Fibroblast of skin of left quadriceps (primary cell): ENCODE measurements around the gene ZNF507.

ENCODE experiments used
- DNase-seq, 2 experiments: peaks; one replicate each; pipeline ENCODE4 v3.0.0-alpha.2; 2013; ENCODE audit warnings: low read depth in 2 of 2

The ZNF507 gene

DNA sequence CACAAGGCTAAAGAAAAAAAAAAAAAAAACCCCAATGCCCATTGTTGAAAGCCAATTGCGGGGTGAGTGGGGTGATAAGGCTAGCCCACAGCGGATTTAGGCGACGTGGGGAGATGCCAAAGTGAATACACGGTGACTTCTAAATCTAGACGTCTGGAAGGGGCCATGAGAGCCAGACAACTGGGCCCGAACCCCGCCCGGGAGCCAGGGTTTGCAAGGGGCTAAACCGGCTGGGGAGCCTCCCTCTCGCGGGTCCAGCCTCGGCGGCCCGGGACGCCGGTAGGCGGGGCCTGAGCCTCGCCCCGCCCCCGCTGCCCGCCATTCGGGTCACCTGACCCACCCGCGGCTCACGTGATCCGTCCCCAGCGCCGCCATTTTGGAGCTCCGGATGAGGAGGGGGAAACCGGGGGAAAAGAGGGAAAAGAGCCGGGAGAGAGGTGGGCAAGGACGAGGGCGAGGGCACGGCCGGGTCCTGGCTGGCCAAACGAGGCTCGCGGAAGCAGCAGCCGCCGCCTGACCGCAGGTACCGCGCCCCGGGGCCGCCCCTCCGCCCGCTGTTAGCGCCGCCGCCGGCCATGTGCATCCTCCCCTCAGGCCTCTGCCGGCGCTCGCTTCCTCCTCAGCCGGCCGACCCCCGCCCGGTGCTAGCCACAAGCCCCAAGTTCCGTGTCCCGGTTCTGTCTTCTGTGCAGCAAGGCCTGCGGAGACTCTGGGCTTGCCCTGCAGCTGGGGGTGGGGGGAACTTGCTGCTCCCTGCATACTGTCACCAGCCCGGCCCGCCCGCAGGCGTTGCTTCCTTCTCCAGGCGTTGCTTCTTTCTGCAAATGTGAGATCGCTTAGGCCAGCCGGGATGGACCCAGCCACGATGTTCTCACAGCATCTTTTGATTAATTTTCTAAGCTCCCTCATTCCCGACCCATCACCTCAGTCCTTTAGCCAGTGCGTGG is at the start of gene ZNF507:
Gene ZNF507 (plus strand): TSS at position 350 of the 947 bp plus-strand sequence. CDS start 7,221 bp downstream, outside the sequence.
- DNase-seq, result peak; percentile 57 to 60

DNA sequence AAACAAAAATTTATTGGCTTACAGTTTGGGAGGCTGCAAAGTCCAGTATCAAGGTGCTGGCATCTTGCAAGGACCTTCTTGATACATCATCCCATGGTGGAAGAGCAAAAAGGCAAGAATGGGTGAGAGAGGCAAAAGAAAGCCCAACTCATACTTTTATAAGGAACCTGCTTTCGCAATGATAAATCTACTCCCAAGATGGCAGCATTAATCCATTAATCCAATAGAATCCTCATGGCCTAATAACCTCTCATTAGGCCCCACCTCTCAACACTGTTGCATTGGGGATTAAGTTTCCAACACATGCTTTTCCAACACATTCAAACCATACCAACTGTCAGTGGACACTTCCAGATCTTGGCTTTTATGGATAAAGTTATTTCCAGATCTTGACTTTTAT is 48.7 kb upstream of the ZNF507 start:
- DNase-seq, result no peak

DNA sequence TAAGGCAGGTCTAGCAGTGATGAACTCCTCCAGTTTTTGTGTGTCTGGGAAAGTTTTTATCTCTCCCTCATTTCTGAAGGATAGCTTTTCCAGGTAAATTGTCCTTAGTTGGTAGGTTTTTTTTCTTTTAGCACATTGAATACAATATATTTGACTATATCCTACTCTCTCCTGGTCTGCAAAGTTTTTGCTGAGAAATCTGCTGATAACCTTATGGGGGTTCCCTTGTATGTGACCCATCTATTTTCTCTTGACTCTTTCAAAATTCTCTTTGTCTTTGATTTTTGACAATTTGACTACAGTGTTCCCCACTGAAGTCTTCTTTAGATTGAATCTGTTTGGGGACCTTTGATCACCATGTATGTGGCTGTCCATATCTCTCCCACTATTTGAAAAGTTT is 42.6 kb upstream of the ZNF507 start:
- no peak for DNase-seq

DNA sequence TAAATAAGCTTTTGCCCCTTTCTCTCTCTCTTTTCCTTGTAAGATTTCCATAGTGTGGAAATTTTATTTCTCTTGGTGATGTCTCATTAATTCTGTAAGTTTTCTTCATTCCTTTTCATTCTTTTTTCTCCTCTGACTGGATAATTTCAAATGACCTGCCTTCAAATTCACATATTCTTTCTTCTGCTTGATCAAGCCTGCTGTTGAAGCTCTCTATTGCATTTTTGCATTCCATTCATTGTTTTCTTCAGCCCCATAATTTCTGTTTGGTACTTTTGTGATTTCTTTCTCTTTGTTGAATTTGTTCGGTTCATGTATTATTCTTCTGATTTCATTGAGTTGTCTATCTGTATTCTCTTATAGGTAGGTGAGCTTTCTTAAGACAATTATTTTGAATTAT is 42.2 kb upstream of the ZNF507 start:
- DNase-seq, result no peak

DNA sequence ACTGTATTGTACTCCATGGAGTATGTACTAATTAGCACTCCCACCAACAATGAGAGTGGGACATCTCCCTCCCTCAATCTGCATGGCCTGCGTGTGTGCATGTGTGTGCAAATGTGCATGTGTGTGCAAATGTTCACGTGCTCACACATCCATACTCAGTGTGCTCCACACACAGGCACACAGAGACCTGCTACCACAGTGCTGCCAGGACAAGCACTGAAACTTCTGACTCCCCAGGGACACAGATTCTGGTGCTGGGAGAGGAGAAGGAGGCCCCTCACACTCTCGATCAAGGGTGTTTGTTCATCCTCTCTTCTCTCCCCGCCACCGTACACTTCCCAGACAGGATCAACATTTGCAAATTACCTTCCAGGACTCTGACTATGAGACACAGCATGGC is 37.8 kb upstream of the ZNF507 start:
- no peak for DNase-seq

DNA sequence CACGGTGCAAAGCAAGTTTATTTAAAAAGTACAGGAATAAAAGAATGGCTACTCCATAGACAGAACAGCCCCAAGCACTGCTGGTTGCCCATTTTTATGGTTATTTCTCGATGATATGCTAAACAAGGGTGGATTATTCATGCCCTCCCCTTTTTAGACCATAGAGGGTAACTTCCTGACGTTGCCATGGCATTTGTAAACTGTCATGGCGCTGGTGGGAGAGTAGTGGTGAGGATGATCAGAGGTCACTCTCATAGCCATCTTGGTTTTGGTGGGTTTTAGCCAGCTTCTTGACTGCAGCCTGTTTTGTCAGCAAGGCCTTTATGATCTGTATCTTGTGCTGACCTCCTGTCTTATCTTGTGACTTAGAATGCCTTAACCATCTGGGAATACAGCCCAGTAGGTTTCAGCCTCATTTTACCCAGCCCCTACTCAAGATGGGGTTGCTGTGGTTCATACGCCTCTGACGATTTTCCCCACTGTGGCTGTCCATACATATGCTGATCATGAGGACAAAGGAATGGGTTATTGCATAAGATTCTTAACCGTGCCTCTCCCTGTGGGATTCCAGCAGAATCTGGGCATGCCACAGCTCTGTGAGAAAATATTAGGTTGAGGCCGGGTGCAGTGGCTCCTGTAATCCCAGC is 36.9 kb upstream of the ZNF507 start:
- no peak for DNase-seq

DNA sequence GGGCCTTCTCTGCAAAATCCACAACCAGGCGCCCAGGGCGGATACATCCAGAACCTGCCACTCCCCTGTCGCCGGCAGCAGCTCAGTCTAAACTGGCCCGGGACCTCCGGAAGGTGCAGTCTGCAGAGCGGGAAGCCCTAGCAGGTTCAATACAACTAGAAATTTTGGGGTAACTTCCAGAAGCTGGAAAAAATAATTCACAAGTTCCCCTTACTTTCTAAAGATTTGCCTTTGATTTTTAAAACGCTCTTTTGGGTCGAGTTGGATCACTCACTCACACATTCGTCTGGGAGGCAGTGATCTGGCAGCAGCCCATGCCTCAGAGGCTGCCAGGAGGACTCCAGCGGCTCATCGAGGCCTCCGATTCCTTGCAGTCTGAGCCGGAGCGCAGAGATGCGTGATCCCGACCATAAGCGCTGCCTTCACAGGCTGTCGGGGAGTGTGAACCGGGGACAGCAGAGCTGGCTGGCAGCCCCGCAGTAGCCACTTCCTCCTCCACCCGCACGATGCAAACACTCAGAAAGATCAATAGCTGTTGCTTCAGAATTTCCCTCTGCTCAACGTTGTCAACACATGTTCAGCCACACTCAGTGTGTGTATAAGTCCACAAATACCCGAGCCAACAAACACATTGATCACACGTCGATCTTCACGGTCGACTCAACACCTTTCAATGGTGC is 35.6 kb upstream of the ZNF507 start:
- no peak for DNase-seq

DNA sequence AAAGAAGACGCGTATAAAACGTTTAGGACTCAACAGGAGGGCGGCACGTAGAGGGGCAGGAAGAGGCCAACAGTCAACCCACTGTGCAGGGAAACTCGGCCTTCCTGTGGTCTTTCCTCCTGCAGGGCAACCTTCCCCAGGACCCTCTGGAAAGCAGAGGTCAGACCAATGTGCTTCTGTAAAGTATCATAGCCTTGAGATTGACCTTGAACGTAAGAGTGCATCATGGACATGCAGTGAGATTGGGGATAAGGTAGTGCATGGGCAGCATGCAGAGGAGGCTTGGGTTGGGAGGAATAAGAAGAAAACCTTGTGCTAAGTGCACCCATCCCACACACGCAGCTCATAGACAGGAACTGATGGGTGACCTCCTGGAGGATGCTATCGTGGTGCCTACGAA is 34.0 kb upstream of the ZNF507 start:
- no peak for DNase-seq

DNA sequence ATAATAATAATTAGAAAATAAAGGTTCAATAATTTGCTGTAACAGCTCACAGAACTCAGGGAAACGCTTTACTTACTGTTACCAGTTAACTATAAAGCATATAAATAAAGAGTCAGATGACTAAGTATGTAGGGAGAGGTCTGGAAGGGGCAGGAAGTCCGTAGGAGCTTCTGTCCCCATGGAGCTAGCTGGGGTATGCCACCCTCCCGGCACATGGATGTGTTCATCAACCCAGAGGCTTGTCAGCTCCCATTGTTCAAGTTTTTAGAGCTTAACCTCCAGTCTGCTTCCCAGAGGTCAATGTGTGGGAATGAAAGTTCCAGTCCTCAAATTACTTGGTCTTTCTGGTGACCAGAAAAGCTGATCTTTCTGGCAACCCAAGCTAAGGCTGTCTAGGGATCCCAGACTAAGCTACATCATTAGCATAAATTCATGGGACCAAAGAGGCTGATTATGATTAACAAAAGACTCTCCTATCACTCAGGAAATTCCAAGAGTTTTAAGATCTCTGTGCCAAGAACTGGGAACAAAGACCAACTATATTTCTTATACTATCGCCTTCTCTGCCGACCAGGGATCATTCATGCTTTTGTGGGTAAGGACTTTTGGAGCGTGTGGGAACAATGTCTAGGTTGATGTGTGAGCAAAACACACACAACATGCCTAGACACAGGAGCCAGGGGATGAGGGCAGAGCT is 31.7 kb upstream of the ZNF507 start:
- no peak for DNase-seq

DNA sequence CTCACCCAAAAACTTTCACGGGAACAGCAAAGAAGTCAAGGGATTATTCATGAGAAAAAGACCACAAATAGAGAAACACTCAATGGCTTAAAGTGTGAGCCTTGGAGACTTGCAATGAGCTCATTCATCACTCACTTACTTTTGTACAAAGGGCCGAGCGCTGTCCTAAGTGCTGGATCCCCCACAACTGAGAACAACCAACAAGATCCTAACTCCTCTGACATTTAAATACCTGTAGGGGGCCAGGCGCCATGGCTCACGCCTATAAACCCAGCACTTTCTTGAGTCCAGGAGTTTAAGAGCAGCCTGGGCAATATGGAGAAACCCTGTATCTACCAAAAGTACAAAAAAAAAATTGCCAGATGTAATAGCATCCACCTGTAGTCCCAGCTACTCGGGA is 29.4 kb upstream of the ZNF507 start:
- no peak for DNase-seq

DNA sequence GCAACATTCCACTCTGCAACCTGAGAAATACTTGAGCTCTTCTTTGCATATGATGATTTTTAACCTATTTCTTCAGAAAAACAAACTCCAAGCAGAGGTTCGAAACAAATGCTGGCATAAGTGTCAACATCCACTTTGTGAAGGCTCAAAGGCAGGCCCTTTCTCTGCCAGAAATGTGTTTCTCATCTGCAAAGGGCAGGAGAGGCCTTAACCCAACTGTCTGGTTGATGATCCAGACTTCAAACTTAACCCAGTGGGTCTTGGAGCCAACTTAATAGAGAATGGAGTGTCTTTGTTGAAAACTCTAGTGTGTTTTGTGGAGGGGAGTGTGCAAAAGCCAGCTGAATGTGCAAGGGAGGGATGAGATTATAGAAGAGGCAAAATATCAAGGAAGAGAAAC is 28.3 kb upstream of the ZNF507 start:
- DNase-seq, result no peak

DNA sequence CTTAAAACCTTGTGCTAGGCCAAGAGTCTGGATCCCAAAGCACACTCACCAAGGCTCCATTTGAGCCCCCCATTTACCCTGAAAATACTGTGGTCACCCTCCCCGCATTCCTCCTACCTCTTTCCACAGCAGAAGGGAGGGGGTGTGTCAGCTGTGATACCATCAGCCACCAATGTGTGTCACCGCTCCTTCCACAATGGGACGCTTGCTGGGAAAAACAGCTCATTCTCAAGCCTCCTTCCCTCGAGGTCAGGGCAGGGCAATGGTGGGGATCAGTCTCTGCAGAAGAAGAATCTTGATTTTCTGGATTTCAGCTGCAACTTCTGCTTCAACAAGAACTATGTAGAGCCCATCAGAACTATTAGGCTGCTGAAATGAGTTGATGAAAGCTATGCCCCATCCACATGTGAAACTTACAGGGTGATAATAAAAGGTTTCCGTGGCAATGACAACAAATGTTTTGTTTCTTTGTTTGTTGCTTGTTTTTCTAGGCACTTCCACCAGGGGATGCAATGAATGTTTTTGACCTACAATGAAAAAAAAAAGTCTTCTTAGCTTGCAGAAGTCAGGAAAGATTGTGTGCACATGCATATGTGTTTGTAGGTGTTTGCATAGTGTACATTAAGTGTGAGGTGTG is 26.4 kb upstream of the ZNF507 start:
- DNase-seq, result no peak

DNA sequence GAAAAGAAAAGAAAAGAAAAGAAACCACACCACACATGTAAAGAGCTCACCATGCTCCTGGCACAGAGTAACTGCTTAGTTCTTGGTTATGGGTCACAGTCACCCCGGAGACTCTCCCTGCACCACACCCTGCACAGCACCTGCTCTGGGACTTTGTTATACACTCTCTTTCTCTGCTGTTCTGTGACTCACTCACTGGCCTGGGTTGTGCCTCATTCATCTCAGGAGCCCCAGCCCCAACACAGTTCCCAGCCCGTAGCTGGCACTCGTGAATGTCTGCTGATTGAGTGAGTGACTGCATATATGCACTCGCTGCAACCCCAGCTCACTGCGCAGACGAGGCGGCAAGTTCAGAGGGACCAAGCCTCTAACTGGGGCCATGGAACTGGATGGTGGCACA is 22.9 kb upstream of the ZNF507 start:
- no peak for DNase-seq

DNA sequence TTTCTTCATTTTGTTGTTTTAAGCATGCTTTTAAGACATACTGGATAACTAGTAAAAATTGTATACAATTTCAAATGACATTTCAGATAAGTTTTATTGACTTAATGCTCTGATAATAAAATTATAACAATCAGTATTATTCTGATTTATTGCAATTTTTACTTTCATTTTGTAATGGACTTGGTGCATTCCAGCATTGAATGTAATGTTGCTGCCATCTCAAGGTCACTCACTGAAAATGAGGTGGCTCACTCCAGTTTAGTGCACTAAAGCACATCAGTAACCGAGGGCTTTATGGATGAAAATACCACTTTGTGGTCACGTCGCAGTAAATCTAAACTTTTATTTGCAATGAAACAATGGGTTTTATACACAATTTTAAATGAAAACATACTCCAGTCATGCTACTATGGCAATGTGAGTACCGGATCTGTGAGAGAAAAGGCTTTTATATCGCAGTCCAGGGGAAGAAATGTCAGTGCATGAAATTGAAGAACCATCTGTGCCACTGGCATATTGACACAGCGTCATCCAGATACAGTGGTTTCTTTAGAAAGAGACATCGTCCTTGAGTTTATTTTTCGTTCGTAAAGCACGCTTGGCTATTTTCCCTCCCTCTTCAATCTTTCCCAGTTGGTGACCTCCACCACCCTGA is 20.7 kb upstream of the ZNF507 start:
- no peak for DNase-seq

DNA sequence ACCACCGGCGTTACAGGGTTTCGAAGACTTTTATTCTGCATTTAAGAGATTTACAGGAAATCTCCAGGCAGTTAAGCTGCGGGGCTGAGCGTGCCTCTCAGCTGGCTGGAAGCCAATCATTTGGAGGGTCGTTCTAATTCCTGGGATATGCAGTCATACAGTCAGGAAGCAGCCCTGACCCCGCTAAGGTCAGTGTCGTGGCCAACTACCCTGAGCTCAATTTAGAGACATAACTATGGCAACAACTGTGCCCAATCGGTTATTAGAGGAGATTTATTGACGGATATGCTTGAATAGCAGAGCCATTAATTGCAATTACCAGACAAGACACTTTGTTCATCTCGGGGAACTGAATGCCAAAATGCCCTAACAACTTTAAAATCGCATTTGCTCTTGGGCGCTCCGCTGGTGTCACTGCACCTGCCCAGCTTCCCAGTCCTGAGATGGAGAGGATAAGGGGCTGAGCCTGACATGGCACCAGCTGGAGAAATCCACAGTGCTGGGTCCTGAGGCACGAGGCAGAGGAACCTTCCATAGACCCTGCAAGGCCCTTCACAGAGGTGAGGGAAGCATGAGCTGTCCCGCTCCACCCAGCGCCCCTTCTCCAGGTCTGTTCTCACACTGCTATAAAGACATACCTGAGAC is 15.1 kb upstream of the ZNF507 start:
- no peak for DNase-seq

DNA sequence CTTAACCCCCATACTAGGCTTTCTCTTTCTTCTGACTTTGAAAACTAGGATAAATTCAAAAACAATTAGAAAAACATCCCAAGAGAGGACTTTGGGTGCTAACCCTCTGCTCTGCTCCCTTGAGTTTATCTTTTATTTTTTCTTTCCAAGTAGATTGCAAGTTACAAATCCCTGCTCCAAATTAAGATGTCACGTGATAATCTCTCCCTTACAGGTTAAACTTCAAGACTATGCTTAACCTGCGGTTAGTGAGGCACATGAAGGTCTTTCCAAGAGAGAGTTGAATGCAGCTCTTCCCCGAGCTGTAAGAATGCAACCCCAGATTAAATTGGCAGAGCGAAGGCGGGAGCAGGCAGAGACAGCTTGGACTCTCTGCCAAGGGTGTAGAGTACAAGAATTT is 12.2 kb upstream of the ZNF507 start:
- DNase-seq, result no peak

DNA sequence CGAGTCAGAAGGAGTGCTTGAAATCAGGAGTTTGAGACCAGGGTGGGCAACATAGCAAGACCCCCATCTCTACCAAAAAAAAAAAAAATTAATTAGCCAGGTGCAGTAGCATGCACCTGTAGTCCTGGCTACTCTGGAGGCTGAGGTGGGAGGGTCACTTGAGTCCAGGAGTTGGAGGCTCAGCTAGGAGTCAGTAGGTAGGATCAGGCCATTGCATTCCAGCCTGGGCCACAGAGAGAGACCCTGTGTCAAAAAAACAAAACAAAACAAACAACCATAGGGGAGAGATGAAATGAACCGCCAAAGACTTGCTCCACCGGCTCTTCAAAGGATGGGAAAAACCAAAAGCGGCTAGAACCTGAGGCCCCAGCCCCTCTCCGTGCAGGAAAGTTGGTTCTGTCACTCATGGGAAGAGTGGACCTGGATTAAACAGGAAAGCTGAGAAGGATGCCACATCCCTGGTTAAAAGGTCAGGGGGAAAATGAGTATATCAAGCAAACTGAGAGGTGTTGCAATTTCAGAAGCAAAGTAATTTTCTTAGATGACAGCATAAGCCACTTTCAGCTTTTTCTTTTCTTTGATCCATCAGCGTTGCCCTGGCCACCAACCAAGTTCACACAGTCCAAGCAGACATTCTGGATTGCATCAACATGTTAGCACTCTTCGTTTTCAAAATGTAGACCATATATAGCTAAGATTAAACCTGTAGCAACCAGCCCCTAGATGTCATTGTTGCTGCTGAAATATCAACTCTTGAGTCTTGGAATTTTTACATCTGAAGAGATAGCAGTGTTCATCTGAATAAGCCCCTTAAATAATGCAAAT is 8.9 kb upstream of the ZNF507 start:
- peak; percentile 32 to 33 for DNase-seq

DNA sequence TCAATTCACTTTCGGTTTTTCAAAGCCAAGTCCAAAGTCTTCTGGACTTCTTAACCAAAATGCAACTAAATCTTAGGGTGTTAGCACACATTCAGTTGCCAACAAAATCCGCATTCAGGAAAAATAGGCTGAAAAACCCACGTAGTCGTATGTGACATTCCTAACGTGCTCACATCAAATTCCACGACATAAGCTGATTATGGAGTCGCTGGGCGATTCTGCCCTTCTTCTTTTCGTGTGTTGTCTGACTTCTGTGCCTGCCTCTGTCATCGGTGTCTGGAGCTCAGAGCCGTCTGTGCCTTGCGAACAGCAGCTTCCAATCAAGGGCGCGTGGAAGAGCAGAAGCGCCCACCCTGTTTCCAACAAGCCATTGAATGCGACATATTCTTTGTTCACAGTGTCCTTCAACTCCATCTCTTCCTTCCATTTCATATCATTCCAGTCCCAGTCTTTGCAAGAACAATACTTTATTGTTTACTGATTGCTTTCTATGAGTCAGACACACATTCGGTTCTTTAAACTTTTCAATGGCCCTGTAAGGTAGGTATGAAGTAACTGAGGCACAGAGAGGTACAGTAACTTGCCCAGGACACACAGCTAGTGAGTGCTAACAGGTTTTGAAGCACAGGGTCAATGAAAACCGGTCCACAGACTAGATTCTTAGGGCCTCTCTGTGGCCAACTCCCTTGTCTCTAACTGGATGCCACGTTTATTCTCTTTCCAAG is 8.2 kb upstream of the ZNF507 start:
- no peak for DNase-seq

DNA sequence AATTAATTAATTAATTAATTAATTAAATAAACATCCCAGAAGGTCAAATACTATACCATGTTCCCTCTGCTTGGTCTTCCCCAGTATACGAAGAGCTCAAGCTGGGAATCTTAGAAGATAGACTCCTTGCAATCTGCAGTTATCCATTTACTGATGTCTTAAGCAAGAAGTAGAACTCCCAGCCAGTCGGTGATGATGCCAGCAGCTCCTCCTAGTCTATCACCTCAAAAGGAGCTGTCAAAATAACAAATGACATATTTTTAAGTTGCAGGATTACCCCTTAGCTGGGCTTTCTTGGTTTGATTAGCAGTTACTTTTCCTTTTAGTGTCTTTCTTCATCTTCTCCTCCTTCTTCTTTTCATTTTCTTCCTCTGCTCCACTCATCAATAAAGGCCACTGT is 6.0 kb upstream of the ZNF507 start:
- no peak for DNase-seq
